CD4-positive, alpha-beta T cell treated with Interleukin-4 for 1 hour (primary cell): ENCODE data around the gene SDR42E2.
A peak's percentile ranks its signal among the peaks of the same experiment; 100 is the strongest.
"Not testable (repeated sequence)": the region's sequence is repeated elsewhere in the genome, so short reads cannot be mapped to it uniquely, and the experiment has no call there.

Source experiments
- DNase-seq, 2 donors: peaks; one replicate each; pipeline ENCODE4 v3.0.0-alpha.2; 2020 to 2022

The SDR42E2 gene

GRCh38 chr16:22161999-22162655 is at the start of gene SDR42E2:
Gene SDR42E2, plus strand, starts transcription at chr16:22162506. Its CDS starts 3,077 bp downstream, at chr16:22165583.
- DNase-seq: peak; percentile 25 to 50

- no peak for DNase-seq
Observed at GRCh38 chr16:22116095-22116700, 46.1 kb upstream of the SDR42E2 start.

- DNase-seq: no peak
Observed at GRCh38 chr16:22117609-22118008, 44.7 kb upstream of the SDR42E2 start.

DNA sequence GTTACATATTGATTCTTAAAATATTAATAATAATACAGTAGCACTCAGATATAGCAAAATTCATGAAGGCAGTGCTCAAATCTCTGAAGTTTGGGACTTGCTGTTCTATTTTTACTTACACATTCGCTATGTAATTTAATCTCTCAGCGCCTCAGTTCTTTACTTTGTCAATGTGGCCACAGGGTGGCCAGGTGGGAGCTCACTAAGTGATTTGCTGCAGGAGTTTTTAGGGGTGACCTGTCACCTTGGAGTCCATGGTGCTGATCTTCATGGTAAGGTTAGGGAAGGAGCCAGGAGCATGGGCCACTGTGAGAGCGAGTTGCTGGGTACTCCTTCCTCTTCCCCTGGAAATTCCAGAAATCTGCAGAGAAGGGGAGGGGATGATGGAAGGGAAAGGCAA is 41.9 kb upstream of the SDR42E2 start:
- DNase-seq: no peak

DNA sequence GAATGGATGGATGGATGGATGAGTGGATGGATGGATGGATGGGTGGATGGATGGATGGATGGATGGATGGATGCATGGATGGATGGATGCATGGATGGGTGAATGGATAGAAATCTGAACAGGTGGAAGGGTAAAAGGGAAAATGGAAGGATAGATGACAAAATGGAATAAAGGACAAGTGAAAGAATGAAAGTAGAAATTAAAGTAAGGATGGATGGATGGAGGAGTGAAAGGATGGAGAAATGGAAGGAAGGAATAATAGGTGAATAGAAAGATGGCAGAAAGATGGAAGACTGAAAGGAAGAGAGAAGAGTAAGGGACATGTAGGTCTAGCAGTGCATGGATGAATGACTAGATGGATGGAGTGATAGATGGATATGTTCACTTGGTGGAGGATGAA is 40.1 kb upstream of the SDR42E2 start:
- no peak for DNase-seq

DNA sequence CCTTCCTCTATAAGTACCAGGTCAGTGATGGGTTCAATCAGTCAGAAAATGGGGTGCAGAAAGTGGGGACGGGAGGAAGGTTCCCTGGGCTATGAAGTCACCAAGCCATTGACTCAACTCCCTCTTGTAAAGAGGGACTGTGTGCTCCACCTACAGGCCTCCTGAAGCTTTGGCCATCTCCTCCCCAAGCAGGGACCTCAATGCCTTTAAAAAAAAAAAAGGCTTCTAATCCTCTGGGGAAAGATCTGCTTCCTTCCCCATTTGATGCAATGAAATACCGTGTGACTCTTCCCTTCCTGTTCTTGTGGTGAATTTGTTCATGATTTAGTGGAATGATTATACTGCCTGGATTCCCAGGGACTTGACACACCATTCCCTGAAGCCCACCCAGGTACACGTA is 39.2 kb upstream of the SDR42E2 start:
- no peak for DNase-seq

GRCh38 chr16:22123759-22124490 is 38.4 kb upstream of the SDR42E2 start:
- DNase-seq: no peak

DNA sequence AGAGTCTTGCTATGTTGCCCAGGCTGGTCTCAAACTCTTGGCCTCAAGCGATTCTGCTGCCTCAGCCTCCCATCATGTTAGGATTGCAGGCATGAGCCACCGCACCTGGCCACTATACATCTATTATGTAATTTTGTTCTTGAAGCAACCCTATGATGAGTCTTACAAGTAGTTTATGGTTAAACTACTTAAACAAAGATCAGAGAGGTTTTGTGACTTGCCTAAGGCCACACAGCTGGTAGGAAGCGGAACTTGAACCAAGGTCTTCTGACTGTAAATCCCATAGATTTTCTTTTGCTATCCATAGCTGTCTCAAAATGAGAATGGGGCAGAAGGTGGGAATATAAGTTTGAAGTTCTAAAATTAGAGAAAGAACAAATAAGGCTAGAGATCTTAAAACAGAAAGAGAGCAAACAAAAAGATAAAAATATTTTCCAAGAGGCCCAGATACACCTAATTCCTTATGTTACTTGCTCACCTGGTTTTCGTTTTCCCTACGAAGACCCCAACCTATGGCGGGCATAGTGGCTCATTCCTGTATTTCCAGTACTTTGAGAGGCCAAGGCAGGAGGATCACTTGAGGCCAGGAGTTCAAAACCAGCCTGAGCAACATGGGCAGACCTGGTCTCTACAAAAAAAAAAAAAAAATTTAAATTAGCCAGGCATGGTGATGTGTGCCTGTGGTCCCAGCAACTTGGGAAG is 37.6 kb upstream of the SDR42E2 start:
- DNase-seq: no peak

- no peak for DNase-seq
Observed at GRCh38 chr16:22126037-22126558, 36.2 kb upstream of the SDR42E2 start.

- not testable (repeated sequence) for DNase-seq
Observed at GRCh38 chr16:22128537-22128936, 33.8 kb upstream of the SDR42E2 start.

GRCh38 chr16:22130528-22130927 is 31.8 kb upstream of the SDR42E2 start:
- no peak for DNase-seq

- DNase-seq: no peak
Observed at GRCh38 chr16:22132801-22133200, 29.5 kb upstream of the SDR42E2 start.

DNA sequence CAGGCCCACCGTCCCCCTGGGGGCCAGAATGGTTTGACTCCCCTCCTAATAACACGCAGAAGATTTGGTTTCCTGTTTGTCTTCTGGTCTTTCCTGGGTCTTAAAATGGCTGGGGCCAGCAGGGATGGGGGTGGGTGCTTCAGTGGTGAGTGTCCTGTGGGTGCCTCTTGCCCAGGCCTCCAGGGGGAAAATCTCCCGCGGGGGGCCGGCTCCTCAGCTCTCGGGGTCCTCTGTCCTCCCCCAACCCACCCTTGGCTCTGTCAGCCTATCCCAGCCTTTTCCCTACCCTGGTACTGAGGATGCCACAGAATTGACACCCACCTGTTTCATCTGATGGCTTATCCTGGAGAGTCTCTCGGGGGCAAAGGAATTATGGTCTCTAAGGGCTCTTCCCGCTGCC is 23.8 kb upstream of the SDR42E2 start:
- DNase-seq: no peak

- no peak for DNase-seq
Observed at GRCh38 chr16:22139008-22139407, 23.3 kb upstream of the SDR42E2 start.

GRCh38 chr16:22139732-22140131 is 22.6 kb upstream of the SDR42E2 start:
- DNase-seq: no peak

DNA sequence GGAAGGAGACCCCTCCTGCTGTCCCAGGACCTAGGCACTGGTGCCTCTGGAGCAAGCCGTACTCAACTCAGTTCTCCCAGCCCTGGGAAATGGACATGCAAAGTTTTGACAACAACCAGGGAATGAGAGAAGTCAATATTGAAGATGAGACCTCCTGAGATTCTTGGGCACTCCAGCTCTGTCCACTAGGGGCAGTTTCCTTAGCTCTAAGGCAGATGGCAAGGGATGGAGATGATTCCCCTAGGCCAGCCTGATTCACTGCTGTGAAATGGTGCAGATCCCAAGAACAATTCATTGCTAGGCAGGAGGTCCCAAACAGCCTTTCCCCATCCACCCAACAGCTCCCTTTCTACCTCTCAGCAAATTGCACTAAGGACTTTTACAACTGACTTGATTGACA is 20.5 kb upstream of the SDR42E2 start:
- no peak for DNase-seq

GRCh38 chr16:22144520-22144919 is 17.8 kb upstream of the SDR42E2 start:
- DNase-seq: no peak

DNA sequence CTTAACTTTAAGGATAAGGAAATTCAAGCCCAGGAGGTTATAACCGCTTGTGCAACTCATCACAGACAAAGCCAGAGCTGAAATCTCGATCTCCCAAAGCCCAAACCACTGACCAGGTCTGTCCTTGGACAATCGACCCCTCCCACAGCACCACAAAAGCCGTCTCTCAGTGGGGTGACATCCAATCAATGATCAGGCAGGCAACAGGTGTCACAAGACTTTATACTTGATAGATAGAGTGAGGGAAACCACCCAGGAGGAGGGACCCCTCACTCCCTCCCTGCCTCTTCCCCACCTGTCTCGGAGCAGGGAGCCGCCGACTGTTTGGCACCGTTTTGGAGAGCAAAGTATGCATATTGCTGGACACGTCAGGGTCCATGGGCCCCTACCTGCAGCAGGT is 14.5 kb upstream of the SDR42E2 start:
- DNase-seq: no peak

GRCh38 chr16:22151246-22151998 is 10.9 kb upstream of the SDR42E2 start:
- no peak for DNase-seq

- DNase-seq: no peak
Observed at GRCh38 chr16:22152316-22152715, 10.0 kb upstream of the SDR42E2 start.

GRCh38 chr16:22153078-22153477 is 9.2 kb upstream of the SDR42E2 start:
- not testable (repeated sequence) for DNase-seq

- no peak for DNase-seq
Observed at GRCh38 chr16:22161401-22161800, 905 bp upstream of the SDR42E2 start.

DNA sequence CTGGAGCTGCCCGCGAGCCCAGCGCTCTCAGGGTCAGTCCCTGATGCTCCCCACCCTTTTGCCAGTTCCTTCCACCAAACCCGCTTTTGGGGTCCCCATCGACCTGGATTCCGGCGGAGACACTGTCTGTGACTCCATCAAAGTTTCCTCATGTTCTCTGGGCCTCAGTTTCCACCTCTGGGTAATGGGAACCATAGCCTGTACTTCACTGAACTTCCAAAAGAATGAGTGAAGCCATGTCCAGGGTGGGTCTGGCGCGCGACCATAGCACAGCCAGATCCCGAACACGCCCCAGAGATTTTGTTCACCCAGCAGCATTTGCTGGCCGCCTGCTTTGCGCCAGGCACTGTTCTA is 327 bp downstream of the SDR42E2 start:
- DNase-seq: no peak
